ENCODE measurements around the gene USP11. TPM values are rescaled to one million over a fixed set of nuclear protein-coding genes. Genes with fewer than 3 reads are reported as not detected.

USP11 gene
- total RNA-seq, 1 donor from 2014 or later, result 106 TPM

- Histone ChIP-seq H3K4me1 (no peaks in the 10 kb centered on the region), H3K27me3 (no peaks in the 10 kb centered on the region), H3K36me3 (peaks cover 8% of the 10 kb centered on the region), H3K27ac (no peak overlapping the region), H3K9ac (no peak overlapping the region), H3K9me3 (ENCODE audit: low read depth) (no peaks in the 10 kb centered on the region), H3K4me2 (no peak overlapping the region), H4K20me1 (ENCODE audit: low read depth) (peaks cover 23% of the 10 kb centered on the region), H3F3A (ENCODE audit: low read depth) (peaks cover 23% of the 10 kb centered on the region), H3K4me3 (no peak overlapping the region), H3K79me2 (ENCODE audit: low read depth) (peaks cover 20% of the 10 kb centered on the region), H2AFZ (replicated peaks) (no peak overlapping the region)
- peaks cover 42% of the 10 kb centered on the region for H3K36me3 Mint-ChIP-seq
- H3K9me3 Mint-ChIP-seq, result no peaks in the 10 kb centered on the region
- DNase-seq (ENCODE audit: low spot score), result no peak
- H3K27me3 Mint-ChIP-seq (ENCODE audit: insufficient read depth, low read depth), result peaks cover 7% of the 10 kb centered on the region
- no peak overlapping the region for H3K27ac Mint-ChIP-seq
- no peak for TF ChIP-seq EZH2phosphoT487 (IDR thresholded peaks at IDR 0.05)
- TF ChIP-seq EZH2 (IDR thresholded peaks at IDR 0.05), result no peak
- TF ChIP-seq CTCF (IDR thresholded peaks at IDR 0.05), result no peak
- no peak overlapping the region for H3K4me3 Mint-ChIP-seq
- H3K4me1 Mint-ChIP-seq, result peaks cover 13% of the 10 kb centered on the region
Measured at GRCh38 chrX:47226531-47227333, 6.1 kb upstream of the USP11 start.

DNA sequence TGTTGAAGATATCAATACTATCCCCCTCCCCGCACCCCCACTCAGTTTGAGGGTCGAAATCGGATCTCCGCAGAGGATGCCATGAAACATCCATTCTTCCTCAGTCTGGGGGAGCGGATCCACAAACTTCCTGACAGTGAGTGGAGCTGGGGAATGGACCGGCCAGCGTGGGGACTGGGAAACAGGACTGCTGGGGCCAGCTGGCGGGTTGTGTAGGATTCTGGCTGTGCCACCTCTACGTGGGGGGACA lies 5.5 kb upstream of the USP11 start:
- Mint-ChIP-seq H3K9me3 (no peaks in the 10 kb centered on the region), H3K36me3 (peaks cover 42% of the 10 kb centered on the region), H3K27ac (no peak overlapping the region), H3K27me3 (ENCODE audit: insufficient read depth, low read depth) (peaks cover 4% of the 10 kb centered on the region), H3K4me1 (peaks cover 13% of the 10 kb centered on the region), H3K4me3 (no peak overlapping the region)
- no peak overlapping the region for H3K4me3 ChIP-seq
- H3K4me1 ChIP-seq, result no peaks in the 10 kb centered on the region
- H3K4me2 ChIP-seq, result no peak overlapping the region
- H3K27me3 ChIP-seq, result no peaks in the 10 kb centered on the region
- H3K27ac ChIP-seq, result no peak overlapping the region
- TF ChIP-seq EZH2phosphoT487 (IDR thresholded peaks at IDR 0.05) (no peak), CTCF (IDR thresholded peaks at IDR 0.05) (no peak), EZH2 (IDR thresholded peaks at IDR 0.05) (no peak)
- H3K9me3 ChIP-seq (ENCODE audit: low read depth), result no peaks in the 10 kb centered on the region
- H3K36me3 ChIP-seq, result peaks cover 8% of the 10 kb centered on the region
- DNase-seq (ENCODE audit: low spot score), result no peak
- no peak overlapping the region for H2AFZ ChIP-seq (replicated peaks)
- H3F3A ChIP-seq (ENCODE audit: low read depth), result peaks cover 29% of the 10 kb centered on the region
- peaks cover 20% of the 10 kb centered on the region for H3K79me2 ChIP-seq (ENCODE audit: low read depth)
- H4K20me1 ChIP-seq (ENCODE audit: low read depth), result peaks cover 18% of the 10 kb centered on the region
- H3K9ac ChIP-seq, result no peak overlapping the region

GRCh38 chrX:47228550-47229270 lies 4.1 kb upstream of the USP11 start:
- Histone ChIP-seq H3K36me3 (peaks cover 8% of the 10 kb centered on the region), H3K9ac (no peak overlapping the region), H3K9me3 (ENCODE audit: low read depth) (no peaks in the 10 kb centered on the region), H4K20me1 (ENCODE audit: low read depth) (peaks cover 8% of the 10 kb centered on the region), H3F3A (ENCODE audit: low read depth) (peaks cover 40% of the 10 kb centered on the region), H3K27me3 (no peaks in the 10 kb centered on the region), H3K4me2 (no peak overlapping the region), H3K79me2 (ENCODE audit: low read depth) (peaks cover 11% of the 10 kb centered on the region), H2AFZ (replicated peaks) (no peak overlapping the region), H3K27ac (no peak overlapping the region), H3K4me3 (no peak overlapping the region), H3K4me1 (no peaks in the 10 kb centered on the region)
- DNase-seq (ENCODE audit: low spot score), result no peak
- TF ChIP-seq EZH2 (IDR thresholded peaks at IDR 0.05) (no peak), CTCF (IDR thresholded peaks at IDR 0.05) (no peak), EZH2phosphoT487 (IDR thresholded peaks at IDR 0.05) (no peak)
- Mint-ChIP-seq H3K9me3 (no peaks in the 10 kb centered on the region), H3K36me3 (peaks cover 43% of the 10 kb centered on the region), H3K4me1 (peaks cover 10% of the 10 kb centered on the region), H3K4me3 (no peak overlapping the region), H3K27me3 (ENCODE audit: insufficient read depth, low read depth) (peaks cover 10% of the 10 kb centered on the region), H3K27ac (no peak overlapping the region)

Measured in neural progenitor cell (in vitro differentiated cells).